Mesenchymal stem cell (in vitro differentiated cells and primary cell): ENCODE data around the gene CPT1B.

Source experiments
- DNase-seq: peaks from one replicate; pipeline ENCODE4 v3.0.0-alpha.2; 2013
- H2AFZ ChIP-seq: one replicate; pipeline ENCODE4 v1.6.1; 2013; ENCODE audit warnings: low read depth, mild to moderate bottlenecking, control low read depth, inconsistent platforms, low read length, moderate library complexity
- H2AK5ac ChIP-seq: 2 replicates; pipeline ENCODE4 v1.6.1; 2013; ENCODE audit warnings: low read length, moderate library complexity, mild to moderate bottlenecking, inconsistent platforms; ENCODE audit not compliant: severe bottlenecking
- H2BK120ac ChIP-seq: one replicate; pipeline ENCODE4 v1.6.1; 2013; ENCODE audit warnings: low read depth, mild to moderate bottlenecking, inconsistent platforms, low read length, moderate library complexity
- H2BK12ac ChIP-seq, 2 experiments: one replicate each; pipeline ENCODE4 v1.6.1; 2013; ENCODE audit warnings: inconsistent platforms in 2 of 2, low read length in 2 of 2, mild to moderate bottlenecking in 2 of 2, moderate library complexity in 2 of 2, control low read depth in 1 of 2
- H2BK15ac ChIP-seq: one replicate; pipeline ENCODE4 v1.6.1; 2013; ENCODE audit warnings: mild to moderate bottlenecking, low read depth, inconsistent platforms; ENCODE audit not compliant: poor library complexity, severe bottlenecking
- H2BK5ac ChIP-seq: 2 replicates; pipeline ENCODE4 v1.6.1; 2013; ENCODE audit warnings: low read depth, mild to moderate bottlenecking, low read length, control low read depth, inconsistent platforms; ENCODE audit not compliant: poor library complexity, severe bottlenecking
- H3K14ac ChIP-seq, 2 experiments: one replicate each; pipeline ENCODE4 v1.6.1; 2013; ENCODE audit warnings: inconsistent platforms in 2 of 2, low read length in 2 of 2, control low read depth in 1 of 2, mild to moderate bottlenecking in 1 of 2, moderate library complexity in 1 of 2
- H3K18ac ChIP-seq, 2 experiments: one replicate each; pipeline ENCODE4 v1.6.1; 2013; ENCODE audit warnings: inconsistent platforms in 2 of 2, low read length in 2 of 2, control low read depth in 1 of 2, low read depth in 1 of 2, mild to moderate bottlenecking in 1 of 2
- H3K23ac ChIP-seq, 2 experiments: one replicate each; pipeline ENCODE4 v1.6.1; 2013; ENCODE audit warnings: inconsistent platforms in 2 of 2, low read length in 2 of 2, mild to moderate bottlenecking in 2 of 2, moderate library complexity in 2 of 2, control low read depth in 1 of 2
- H3K27ac ChIP-seq: 2 replicates; pipeline ENCODE4 v1.5.1; 2013; ENCODE audit warnings: mild to moderate bottlenecking, moderate library complexity, low read length, control low read depth, inconsistent platforms; ENCODE audit not compliant: poor library complexity, severe bottlenecking
- H3K27me3 ChIP-seq, 2 experiments: 2 replicates each; pipeline versions ENCODE4 v1.6.1 to v1.7.0; 2013; ENCODE audit warnings: low read length in 2 of 2, mild to moderate bottlenecking in 2 of 2, moderate library complexity in 2 of 2, control low read depth in 1 of 2, inconsistent platforms in 1 of 2; ENCODE audit not compliant: control insufficient read depth in 1 of 2, insufficient read depth in 1 of 2
- H3K36me3 ChIP-seq, 2 experiments: 2 replicates each; pipeline versions ENCODE4 v1.6.1 to v1.7.0; 2013; ENCODE audit warnings: low read length in 2 of 2, control low read depth in 1 of 2, inconsistent platforms in 1 of 2, low read depth in 1 of 2, mild to moderate bottlenecking in 1 of 2; ENCODE audit not compliant: insufficient read depth in 2 of 2, control insufficient read depth in 1 of 2
- H3K4ac ChIP-seq, 2 experiments: one replicate each; pipeline ENCODE4 v1.6.1; 2013; ENCODE audit warnings: inconsistent platforms in 2 of 2, low read length in 2 of 2, mild to moderate bottlenecking in 2 of 2, moderate library complexity in 2 of 2, control low read depth in 1 of 2, low read depth in 1 of 2
- H3K4me1 ChIP-seq: 2 replicates; pipeline ENCODE4 v1.6.1; 2013; ENCODE audit warnings: low read depth, low read length, control low read depth; ENCODE audit not compliant: control insufficient read depth, insufficient read depth
- H3K4me2 ChIP-seq: 2 replicates; pipeline ENCODE4 v1.6.1; 2013; ENCODE audit warnings: low read length, mild to moderate bottlenecking, inconsistent platforms; ENCODE audit not compliant: poor library complexity, severe bottlenecking
- H3K4me3 ChIP-seq, 2 experiments: 2 replicates each; pipeline versions ENCODE4 v1.5.1 to v1.7.0; 2013; ENCODE audit warnings: low read length in 2 of 2, mild to moderate bottlenecking in 2 of 2, control low read depth in 1 of 2, low read depth in 1 of 2; ENCODE audit not compliant: insufficient read depth in 1 of 2
- H3K79me1 ChIP-seq: replicated peaks from 2 replicates; pipeline ENCODE4 v1.6.1; 2013; ENCODE audit warnings: mild to moderate bottlenecking, control low read depth, low read length, inconsistent platforms; ENCODE audit not compliant: poor library complexity, severe bottlenecking
- H3K9ac ChIP-seq: 2 replicates; pipeline ENCODE4 v1.7.0; 2013; ENCODE audit warnings: mild to moderate bottlenecking, low read length, moderate library complexity
- H3K9me3 ChIP-seq: 2 replicates; pipeline ENCODE4 v1.7.0; 2013; ENCODE audit warnings: mild to moderate bottlenecking, low read length; ENCODE audit not compliant: control insufficient read depth
- H4K8ac ChIP-seq: one replicate; pipeline ENCODE4 v1.6.1; 2013; ENCODE audit warnings: inconsistent platforms, mild to moderate bottlenecking, low read length, moderate library complexity
- H4K91ac ChIP-seq: one replicate; pipeline ENCODE4 v1.6.1; 2013; ENCODE audit warnings: mild to moderate bottlenecking, low read length, inconsistent platforms
- WGBS: methylation state at CpG from one replicate; pipeline ENCODE4 v1.1.7; 2013; ENCODE audit warnings: mixed read lengths; 5-methylcytosine and 5-hydroxymethylcytosine counted together

Gene CPT1B

GRCh38 chr22:50564289-50564688 is 13.9 kb downstream of the CPT1B start:
- Histone ChIP-seq H3K4me2 (no peak overlapping the region), H3K14ac (no peak overlapping the region), H2AK5ac (no peak overlapping the region), H4K91ac (no peak overlapping the region), H2BK12ac (no peak overlapping the region), H2AFZ (no peak overlapping the region), H3K36me3 (peaks cover 0 to 19% of the 10 kb centered on the region in 2 experiments), H3K4me3 (no peak overlapping the region), H3K9ac (no peak overlapping the region), H3K9me3 (no peaks in the 10 kb centered on the region), H3K18ac (no peak overlapping the region), H2BK5ac (no peak overlapping the region), H2BK120ac (no peak overlapping the region), H3K27ac (no peak overlapping the region), H3K79me1 (peaks cover 1% of the 10 kb centered on the region), H4K8ac (no peak overlapping the region), H3K4ac (no peak overlapping the region), H3K23ac (no peak overlapping the region), H2BK15ac (no peak overlapping the region), H3K27me3 (peaks cover 0 to 8% of the 10 kb centered on the region in 2 experiments), H3K4me1 (peaks cover 9% of the 10 kb centered on the region)
- no peak for DNase-seq
- 89% methylated on average over 11 of the region's 11 CpGs for WGBS

DNA sequence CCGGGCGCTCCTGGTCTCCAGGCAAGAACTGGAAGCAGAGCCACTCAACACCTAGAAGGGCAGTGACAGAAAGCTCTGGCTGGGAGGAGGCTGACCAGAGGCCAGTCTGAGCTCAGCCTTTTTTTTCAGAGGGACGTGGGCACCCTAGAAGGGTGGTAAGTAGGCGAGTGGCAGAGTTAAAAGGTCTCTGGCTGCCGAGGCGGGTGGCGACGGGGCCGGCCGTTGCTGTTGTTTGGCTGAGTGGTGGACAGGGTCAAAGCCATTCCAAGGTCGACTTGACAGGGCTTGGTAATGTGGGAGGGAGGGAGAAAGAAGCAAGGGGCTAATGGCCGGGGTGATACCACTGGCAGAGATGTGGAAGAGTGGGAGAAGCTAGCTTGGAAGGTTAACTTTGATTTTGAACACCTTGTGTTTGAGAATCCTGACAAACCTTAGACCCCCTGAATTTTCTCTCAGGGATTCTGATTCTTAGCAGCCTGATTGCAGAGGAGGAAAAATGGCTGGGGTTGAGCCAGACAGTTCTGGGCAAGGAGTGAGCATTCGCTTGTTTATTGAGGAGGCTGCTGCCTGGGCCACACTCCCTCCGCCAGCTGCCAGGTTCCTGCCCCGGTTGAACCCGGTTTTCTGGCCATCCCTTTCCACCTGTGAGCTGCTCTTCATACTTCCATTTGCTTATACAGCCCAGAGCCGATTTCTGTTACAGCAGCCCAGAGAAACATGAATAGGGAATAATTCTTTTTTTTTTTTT is 14.6 kb downstream of the CPT1B start:
- H3K23ac ChIP-seq = no peak overlapping the region
- H3K4me1 ChIP-seq = peaks cover 9% of the 10 kb centered on the region
- peaks cover 4 to 10% of the 10 kb centered on the region in 2 experiments for H3K27me3 ChIP-seq
- no peak overlapping the region for H4K91ac ChIP-seq
- 33% methylated on average over 16 of the region's 17 CpGs for WGBS
- H2AK5ac ChIP-seq = no peak overlapping the region
- peak overlapping the region; percentile 75 for H3K9ac ChIP-seq
- H3K18ac ChIP-seq = no peak overlapping the region
- H3K27ac ChIP-seq = no peak overlapping the region
- H3K79me1 ChIP-seq = peaks cover 1% of the 10 kb centered on the region
- H3K4me2 ChIP-seq = peak overlapping the region; percentile 98
- H3K14ac ChIP-seq = no peak overlapping the region
- no peak overlapping the region for H2BK120ac ChIP-seq
- no peak overlapping the region for H2BK12ac ChIP-seq
- peak overlapping the region; percentile 46 for H2AFZ ChIP-seq
- H3K4me3 ChIP-seq = peak overlapping the region; percentile 55 to 97
- no peak overlapping the region for H2BK5ac ChIP-seq
- peaks cover 0 to 12% of the 10 kb centered on the region in 2 experiments for H3K36me3 ChIP-seq
- DNase-seq = no peak
- H3K4ac ChIP-seq = peak overlapping the region in 1 of 2 experiments; percentile 9
- H4K8ac ChIP-seq = peak overlapping the region; percentile 8
- no peaks in the 10 kb centered on the region for H3K9me3 ChIP-seq
- peak overlapping the region; percentile 63 for H2BK15ac ChIP-seq

DNA sequence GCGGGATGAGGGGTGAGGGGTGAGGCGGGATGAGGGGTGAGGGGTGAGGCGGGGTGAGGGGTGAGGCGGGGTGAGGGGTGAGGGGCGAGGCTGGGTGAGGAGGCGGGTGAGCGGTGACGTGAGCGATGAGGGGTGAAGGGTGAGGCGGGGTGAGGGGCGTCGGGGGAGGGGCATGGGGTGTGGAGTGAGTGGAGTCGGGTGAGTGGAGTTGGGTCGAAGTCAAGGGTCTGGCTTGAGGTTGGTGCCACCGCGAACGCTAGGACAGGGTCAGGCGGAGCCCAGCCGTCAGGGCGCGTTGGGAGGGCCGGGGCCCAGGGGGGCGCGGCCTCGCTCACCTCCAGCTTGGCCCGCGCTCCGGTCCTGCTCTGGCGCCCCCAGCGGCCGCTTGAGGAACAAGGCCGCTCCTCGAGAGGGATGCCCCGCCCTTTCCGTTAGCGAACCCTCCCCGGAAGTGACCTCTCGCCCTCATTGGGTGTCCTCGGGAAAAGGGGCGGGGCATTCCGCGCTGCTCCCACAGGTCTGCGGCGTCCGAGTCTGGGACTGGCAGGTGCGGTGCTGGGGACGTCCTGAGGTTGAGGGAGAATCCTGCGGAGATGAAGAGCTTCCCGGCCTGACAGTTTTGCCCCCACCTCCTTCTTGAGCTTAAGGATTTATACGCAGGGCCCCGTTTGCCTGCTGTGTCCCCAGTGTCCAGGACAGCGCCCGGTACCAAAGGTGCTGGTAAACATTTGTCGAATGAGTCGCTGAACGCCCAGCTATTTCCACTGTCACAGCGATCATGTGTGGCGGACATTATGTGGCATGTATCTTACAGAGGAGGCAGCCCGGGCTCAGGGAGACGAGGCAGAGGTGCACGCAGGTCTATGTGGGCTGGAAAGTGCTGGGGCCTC is 15.5 kb downstream of the CPT1B start, which contains the start of gene SYCE3:
SYCE3 (minus strand) TSS at position 397 of the 890 bp plus-strand sequence. CDS start 6,514 bp downstream, outside the sequence.
- Histone ChIP-seq H3K18ac (peak within 1 kb of the TSS in 1 of 2 experiments; percentile 85), H2BK120ac (peak within 1 kb of the TSS; percentile 81)
- DNase-seq = peak; percentile 92

More for the DNA sequence above, 15.5 kb downstream of the CPT1B start, which contains the start of gene SYCE3:
- peaks cover 9 to 13% of the 10 kb centered on the region in 2 experiments for H3K27me3 ChIP-seq
- peaks cover 0 to 6% of the 10 kb centered on the region in 2 experiments for H3K36me3 ChIP-seq
- H2AFZ ChIP-seq = peak within 1 kb of the TSS; percentile 46
- H3K79me1 ChIP-seq = peaks cover 1% of the 10 kb centered on the region
- H3K9me3 ChIP-seq = no peaks in the 10 kb centered on the region
- H3K27ac ChIP-seq = no peak within 1 kb of the TSS
- H3K14ac ChIP-seq = no peak within 1 kb of the TSS
- H3K9ac ChIP-seq = peak within 1 kb of the TSS; percentile 75
- H2BK12ac ChIP-seq = peak within 1 kb of the TSS in 1 of 2 experiments; percentile 54
- H2BK15ac ChIP-seq = peak within 1 kb of the TSS; percentile 99
- no peak within 1 kb of the TSS for H2BK5ac ChIP-seq
- H3K4ac ChIP-seq = peak within 1 kb of the TSS in 1 of 2 experiments; percentile 9
- H4K8ac ChIP-seq = peak within 1 kb of the TSS; percentile 88
- H4K91ac ChIP-seq = no peak within 1 kb of the TSS
- peaks cover 9% of the 10 kb centered on the region for H3K4me1 ChIP-seq
- no peak within 1 kb of the TSS for H3K23ac ChIP-seq
- under 1% methylated on average over 47 of the region's 61 CpGs for WGBS
- H3K4me3 ChIP-seq = peak within 1 kb of the TSS; percentile 55 to 97
- H2AK5ac ChIP-seq = no peak within 1 kb of the TSS
- H3K4me2 ChIP-seq = peak within 1 kb of the TSS; percentile 98
